HepG2 (cell line): ENCODE measurements around the gene NARS2. TPM values are rescaled to one million over a fixed set of nuclear protein-coding genes. Genes with fewer than 3 reads are reported as not detected.

Source experiments
- AHDC1 ChIP-seq: sonication (generic); formaldehyde crosslinking; IDR thresholded peaks from 2 replicates; pipeline ENCODE4 v1.5.1; 2020; ENCODE audit warnings: mild to moderate bottlenecking, missing genetic modification reagents, borderline replicate concordance
- DDIT3 ChIP-seq: sonication (generic); formaldehyde crosslinking; IDR thresholded peaks from 2 replicates; pipeline ENCODE4 v1.4.0; 2020; ENCODE audit warnings: mild to moderate bottlenecking, missing genetic modification reagents
- FIP1L1 ChIP-seq: fragments of 200-400 bp; formaldehyde crosslinking; IDR thresholded peaks from 2 replicates; pipeline ENCODE4 v1.6.1; 2018; ENCODE audit warnings: low read depth, mild to moderate bottlenecking, low read length, moderate library complexity, borderline replicate concordance; ENCODE audit not compliant: insufficient read depth
- GPN1 ChIP-seq: sonication (generic); formaldehyde crosslinking; IDR thresholded peaks from 2 replicates; pipeline ENCODE4 v1.5.1; 2020; ENCODE audit warnings: missing genetic modification reagents, borderline replicate concordance
- HOXA3 ChIP-seq: sonication (generic); formaldehyde crosslinking; IDR thresholded peaks from 2 replicates; pipeline ENCODE4 v1.5.0; 2020; ENCODE audit warnings: missing genetic modification reagents
- MAFK ChIP-seq, 2 experiments: IDR thresholded peaks in 1 of 2; conservative IDR thresholded peaks in 1 of 2; 2 replicates each; pipeline ENCODE4 v1.6.1; 2011; ENCODE audit warnings: improper control_type of control experiment in 2 of 2, low read length in 2 of 2
- NR2C2 ChIP-seq: sonication (generic); formaldehyde crosslinking; IDR thresholded peaks from 2 replicates; pipeline ENCODE4 v1.4.0; 2020; ENCODE audit warnings: missing genetic modification reagents, mild to moderate bottlenecking, moderate library complexity, borderline replicate concordance
- SRF ChIP-seq: IDR thresholded peaks from 2 replicates; pipeline ENCODE4 v1.6.1; 2011; ENCODE audit warnings: mild to moderate bottlenecking, low read depth, low read length, moderate library complexity
- ZFP82 ChIP-seq: sonication (generic); formaldehyde crosslinking; IDR thresholded peaks from 2 replicates; pipeline ENCODE4 v1.5.1; 2020; ENCODE audit warnings: mild to moderate bottlenecking, missing genetic modification reagents, borderline replicate concordance
- ZNF225 ChIP-seq: sonication (generic); formaldehyde crosslinking; IDR thresholded peaks from 2 replicates; pipeline ENCODE4 v1.4.0; 2020; ENCODE audit warnings: mild to moderate bottlenecking, missing genetic modification reagents
- ZNF30 ChIP-seq: sonication (generic); formaldehyde crosslinking; IDR thresholded peaks from 2 replicates; pipeline ENCODE4 v1.5.0; 2020; ENCODE audit warnings: mild to moderate bottlenecking, missing genetic modification reagents
- ZNF562 ChIP-seq: sonication (generic); formaldehyde crosslinking; IDR thresholded peaks from 2 replicates; pipeline ENCODE4 v1.8.0; 2022; ENCODE audit warnings: missing genetic modification reagents, borderline replicate concordance
- ZNF605 ChIP-seq: sonication (generic); formaldehyde crosslinking; IDR thresholded peaks from 2 replicates; pipeline ENCODE4 v1.8.0; 2022; ENCODE audit warnings: mild to moderate bottlenecking, missing genetic modification reagents
- polyA plus RNA-seq, 8 experiments: library from polyadenylated mRNA; depleted of rRNA in 3 of 8; stranded (reverse) in 7 of 8; unstranded in 1 of 8; fragments of >200 nt; fragmentation: Illumina TruSeq in 4 of 8; extraction: Trizol in 4 of 8; gene quantifications; 2 replicates each; pipeline versions ENCODE4 v1.2.1 to v1.2.3, GENCODE V29; 2011 to 2016; ENCODE audit warnings: low read depth in 4 of 8, missing spikeins in 1 of 8, mixed read lengths in 1 of 8; ENCODE audit not compliant: insufficient read depth in 1 of 8
- total RNA-seq, 5 experiments: library from RNA; depleted of rRNA; stranded (reverse); fragments of >200 nt; fragmentation: Illumina TruSeq; extraction: Trizol; gene quantifications; 2 replicates each; pipeline ENCODE4 v1.2.3, GENCODE V29; 2016; ENCODE audit warnings: low read depth in 1 of 5

The NARS2 gene
- total and polyA plus RNA-seq, 2 of the 13 experiments (the other 11 are each of a cell fraction or from before 2014, with no cell fraction given), result 45.9 to 65.0 TPM

- TF ChIP-seq AHDC1 (CRISPR knock-in tag) (no peak), NR2C2 (CRISPR knock-in tag) (no peak), ZNF605 (CRISPR knock-in tag) (no peak), ZNF225 (CRISPR knock-in tag) (no peak), GPN1 (CRISPR knock-in tag) (no peak), ZNF562 (CRISPR knock-in tag) (no peak), ZFP82 (no peak), HOXA3 (no peak), SRF (no peak), ZNF30 (no peak), MAFK (conservative IDR thresholded peaks at IDR 0.05 in 1 of 2, IDR thresholded peaks at IDR 0.05 in 1 of 2; ENCODE audit: low read length in 2 of 2) (no peak), DDIT3 (CRISPR knock-in tag) (no peak), FIP1L1 (no peak)
Observed at GRCh38 chr11:78492973-78493372, 81.7 kb downstream of the NARS2 start (continued).
